HG03378 (cell line): ENCODE measurements around the gene FBXW11.
A peak's percentile ranks its signal among the peaks of the same experiment; 100 is the strongest.
"Not testable (repeated sequence)": the region's sequence is repeated elsewhere in the genome, so short reads cannot be mapped to it uniquely, and the experiment has no call there.

Experiments
- ATAC-seq: cut with Tn5 transposase; IDR thresholded peaks from one replicate; pipeline ENCODE4 v1.9.1; 2021; ENCODE audit warnings: mild to moderate bottlenecking, moderate library complexity; ENCODE audit not compliant: unreplicated experiment

Gene FBXW11

GRCh38 chr5:171986772-171987171, 19.7 kb downstream of the FBXW11 start:
- no peak for ATAC-seq

DNA sequence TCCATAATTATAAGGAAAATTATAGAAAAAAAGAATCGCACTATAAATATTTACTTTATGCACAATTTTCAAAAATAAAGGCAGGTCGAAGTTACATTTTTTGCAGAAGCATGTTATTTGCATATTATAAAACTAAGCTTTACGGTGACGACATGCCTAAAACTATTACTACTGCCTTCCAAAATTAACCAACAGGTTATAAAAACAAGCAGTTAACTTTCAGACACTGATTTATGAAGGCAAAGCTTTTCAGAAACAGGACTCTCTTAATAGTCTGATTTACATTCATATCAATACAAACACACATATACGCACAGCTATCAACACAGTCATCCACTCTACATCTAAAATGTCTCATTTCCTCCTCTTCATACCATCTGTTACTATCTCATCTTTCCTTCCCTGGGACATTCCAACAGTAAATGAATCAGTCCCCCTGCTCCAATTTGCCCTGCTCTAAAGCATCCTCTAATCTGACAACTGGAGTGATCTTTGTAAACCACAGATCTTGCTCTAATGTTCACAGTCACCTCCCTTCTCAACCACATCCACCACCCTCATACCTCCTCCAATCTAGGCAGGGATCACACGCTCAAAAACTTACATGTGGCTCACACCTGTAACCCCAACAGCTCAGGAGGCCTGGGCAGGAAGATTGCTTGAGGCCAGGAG, 21.6 kb downstream of the FBXW11 start:
- no peak for ATAC-seq

DNA sequence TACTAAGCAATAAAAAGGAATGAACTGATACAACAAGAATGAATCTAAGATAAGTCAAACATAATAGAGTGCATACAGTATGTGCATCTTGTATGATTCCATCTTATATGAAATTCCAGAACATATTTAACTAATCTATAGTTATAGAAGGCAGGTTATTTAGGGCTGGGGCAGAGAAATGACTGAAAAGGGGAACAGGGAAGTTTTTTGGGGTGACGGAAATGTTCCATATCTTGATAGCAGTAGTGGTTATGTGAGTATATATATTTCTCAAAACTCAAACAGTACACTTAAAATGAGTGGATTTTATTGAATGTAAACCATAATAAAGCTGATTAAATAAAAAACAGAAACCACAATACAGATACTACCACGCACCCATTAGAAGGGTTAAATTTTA, 24.6 kb downstream of the FBXW11 start:
- ATAC-seq = no peak

GRCh38 chr5:171980792-171981191, 25.6 kb downstream of the FBXW11 start:
- no peak for ATAC-seq

GRCh38 chr5:171979606-171980005, 26.8 kb downstream of the FBXW11 start:
- ATAC-seq = no peak

DNA sequence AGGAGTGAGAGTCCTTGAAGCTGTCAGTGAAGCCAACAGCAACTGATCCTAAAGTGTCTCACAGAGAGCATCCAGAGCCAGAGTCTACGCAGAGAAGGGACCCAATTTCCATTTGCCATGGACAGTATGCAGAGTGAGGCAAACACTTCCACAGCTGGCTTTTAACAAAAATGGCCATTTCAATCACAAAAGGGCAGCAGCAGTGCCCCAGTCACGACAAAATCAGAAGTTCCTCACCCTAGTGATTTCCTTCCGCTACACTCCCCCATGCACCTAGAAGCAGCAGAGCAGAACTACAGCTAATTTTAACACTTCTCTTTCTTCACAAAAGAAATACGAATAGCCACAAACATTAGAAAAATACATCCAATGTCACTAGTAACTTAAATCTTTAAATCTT, 27.9 kb downstream of the FBXW11 start:
- no peak for ATAC-seq

DNA sequence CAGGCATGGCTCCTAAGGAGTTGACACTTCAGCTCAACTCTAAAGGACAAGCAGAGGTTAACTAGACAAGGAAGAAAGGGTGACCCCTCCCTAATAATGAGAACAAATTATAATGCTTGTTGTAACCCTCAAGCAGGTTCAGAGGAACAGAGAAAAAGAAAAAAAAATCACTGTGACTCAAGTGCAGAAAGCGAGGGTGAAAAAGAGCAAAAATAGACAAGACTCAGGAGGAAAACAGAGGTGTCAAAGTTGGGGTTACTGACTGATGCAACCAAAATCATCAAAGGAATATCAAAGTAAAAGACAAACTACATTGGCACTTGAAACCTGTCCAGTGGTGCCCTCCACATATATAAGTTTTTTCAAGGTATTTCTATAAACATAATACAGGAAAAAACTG, 28.4 kb downstream of the FBXW11 start:
- no peak for ATAC-seq

GRCh38 chr5:171977244-171977950, 29.0 kb downstream of the FBXW11 start:
- ATAC-seq = not testable (repeated sequence)

DNA sequence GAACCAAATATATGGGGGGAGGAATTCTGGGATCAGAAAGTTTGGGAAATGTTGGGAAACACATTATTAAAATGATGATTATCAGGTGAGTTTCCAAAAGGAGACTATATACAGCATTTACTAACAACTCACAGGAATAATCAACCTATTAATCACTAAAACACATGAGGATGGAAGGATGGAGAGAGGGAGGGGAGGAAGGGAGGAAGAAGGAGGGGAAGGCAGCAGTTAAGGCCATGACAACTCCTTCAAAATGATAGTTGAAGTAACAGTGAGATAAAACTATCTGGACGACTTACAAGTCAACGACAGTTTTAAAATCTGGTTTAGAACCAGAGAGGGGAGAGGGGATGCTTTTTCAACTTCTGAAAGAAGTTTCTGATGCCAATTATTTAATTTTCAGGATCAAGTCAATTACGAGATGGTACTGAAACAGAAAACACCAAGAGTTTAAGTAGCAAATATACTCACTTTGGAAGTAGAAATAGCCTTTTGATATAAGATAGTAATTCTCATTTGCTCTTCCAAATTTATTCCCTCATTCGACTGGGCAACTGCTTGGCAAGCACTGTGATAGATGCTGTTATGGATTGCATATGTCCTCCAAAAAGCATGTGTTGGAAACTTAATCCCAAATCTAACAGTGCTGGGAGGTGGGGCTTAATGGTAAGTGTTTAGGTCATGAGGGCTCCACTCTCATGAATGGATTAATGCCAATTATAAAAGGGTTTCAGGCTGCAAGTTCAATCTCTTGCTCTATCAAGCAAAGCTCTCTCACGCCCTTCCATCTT, 30.4 kb downstream of the FBXW11 start:
- ATAC-seq = no peak

- no peak for ATAC-seq
Measured at GRCh38 chr5:171975262-171975876, 31.1 kb downstream of the FBXW11 start.

GRCh38 chr5:171970826-171971225, 35.6 kb downstream of the FBXW11 start:
- ATAC-seq = no peak

GRCh38 chr5:171969288-171969880, 37.1 kb downstream of the FBXW11 start:
- ATAC-seq = no peak

DNA sequence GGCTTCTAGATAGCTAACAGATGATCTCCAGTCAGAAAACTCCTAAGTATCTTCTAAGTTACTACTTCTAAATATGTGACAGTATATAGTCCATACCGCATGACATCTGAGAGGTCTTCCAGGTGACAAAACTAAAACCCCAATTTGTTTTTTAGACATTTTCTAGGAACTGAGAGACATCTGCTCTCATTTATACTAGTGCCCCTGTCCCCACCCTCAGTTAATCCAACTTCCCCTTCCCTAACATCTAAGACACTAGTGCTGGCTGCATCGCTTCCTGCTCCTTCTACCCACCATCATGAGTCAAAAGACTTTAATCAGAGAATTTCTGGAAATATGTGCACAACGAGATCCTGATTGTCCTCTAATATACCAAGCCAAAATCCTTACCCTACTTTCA, 37.9 kb downstream of the FBXW11 start:
- no peak for ATAC-seq

DNA sequence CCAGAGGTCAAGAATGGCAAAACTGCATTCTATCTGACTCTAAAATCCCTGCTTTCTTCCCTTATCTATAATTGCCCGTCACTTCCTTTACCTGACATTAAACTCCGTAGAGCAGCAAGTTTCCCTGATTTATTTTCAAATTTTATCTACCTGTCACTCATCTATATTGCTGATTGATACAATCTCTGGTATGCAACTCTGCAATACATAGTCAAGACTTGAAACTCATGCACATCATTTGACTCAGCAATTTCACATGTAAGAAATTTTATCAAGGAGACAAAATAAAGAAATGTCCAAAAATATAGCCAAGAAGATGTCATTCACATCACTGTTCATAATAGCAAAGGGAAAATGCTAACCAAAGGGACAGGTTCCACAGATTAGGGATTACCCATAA, 39.5 kb downstream of the FBXW11 start:
- ATAC-seq = no peak

- ATAC-seq = no peak
Measured at GRCh38 chr5:171966270-171966669, 40.2 kb downstream of the FBXW11 start.

- no peak for ATAC-seq
Measured at GRCh38 chr5:171965745-171966144, 40.7 kb downstream of the FBXW11 start.

- ATAC-seq = no peak
Measured at GRCh38 chr5:171963416-171963815, 43.0 kb downstream of the FBXW11 start.

- peak; percentile 80 for ATAC-seq
Measured at GRCh38 chr5:171961117-171961516, 45.3 kb downstream of the FBXW11 start.

- ATAC-seq = peak; percentile 28
Measured at GRCh38 chr5:171957591-171958251, 48.7 kb downstream of the FBXW11 start.

DNA sequence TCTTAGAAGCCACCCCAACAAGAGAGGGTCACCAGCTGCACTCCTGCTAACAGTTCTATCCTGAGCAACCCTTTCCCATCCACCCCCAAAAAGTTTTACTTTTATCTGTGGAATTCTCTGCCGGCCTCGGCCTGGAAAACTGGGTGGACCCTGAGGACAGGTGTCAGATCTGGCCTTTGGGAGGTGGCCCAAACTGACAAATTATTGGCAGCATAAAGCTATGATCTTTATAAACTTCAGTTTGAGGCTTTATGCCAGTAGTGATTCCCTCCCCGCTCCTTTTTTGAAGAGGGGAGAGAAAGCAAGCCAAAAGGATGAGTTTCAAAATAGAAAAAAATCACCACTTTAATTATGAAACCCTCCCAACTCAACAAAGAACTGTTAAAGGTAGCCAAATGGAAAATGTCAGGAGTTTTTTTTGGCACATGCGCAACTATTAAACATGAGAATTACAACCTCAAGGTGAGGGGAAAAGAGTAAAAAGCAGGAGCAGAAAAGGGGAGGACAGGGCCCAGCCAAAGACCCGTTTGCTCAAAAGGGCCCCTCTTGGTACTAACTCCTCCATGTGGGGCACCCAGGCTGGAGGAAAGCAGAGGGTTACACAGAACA, 49.4 kb downstream of the FBXW11 start:
- no peak for ATAC-seq
